Activated gamma-delta T cell treated with Interleukin-2 at 50 U/mL for 16 hours (primary cell): ENCODE measurements around the gene RBM19.

Source experiments
- DNase-seq: peaks from one replicate; pipeline ENCODE4 v3.0.0-alpha.2; 2020

The RBM19 gene

GRCh38 chr12:113877607-113878006 lies 88.5 kb downstream of the RBM19 start:
- no peak for DNase-seq

DNA sequence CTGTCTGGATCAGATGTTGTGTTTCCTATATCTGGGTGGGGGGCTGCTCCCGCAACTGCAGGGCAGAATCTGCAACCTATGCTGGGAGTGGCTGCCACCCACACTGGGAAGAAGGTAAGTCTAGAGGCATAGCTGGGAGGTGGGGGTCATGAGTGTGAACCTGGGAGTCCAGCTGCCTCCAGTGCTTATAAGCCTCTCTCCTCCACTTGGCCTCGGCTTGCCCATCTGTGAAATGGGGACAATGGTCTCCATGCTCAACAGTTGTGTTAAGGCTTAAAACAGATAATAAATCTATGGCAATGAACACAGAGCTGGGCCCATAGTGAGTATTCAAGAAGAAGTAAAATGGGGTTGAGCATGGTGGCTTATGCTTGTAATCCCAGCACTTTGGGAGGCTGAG lies 90.0 kb downstream of the RBM19 start:
- no peak for DNase-seq

DNA sequence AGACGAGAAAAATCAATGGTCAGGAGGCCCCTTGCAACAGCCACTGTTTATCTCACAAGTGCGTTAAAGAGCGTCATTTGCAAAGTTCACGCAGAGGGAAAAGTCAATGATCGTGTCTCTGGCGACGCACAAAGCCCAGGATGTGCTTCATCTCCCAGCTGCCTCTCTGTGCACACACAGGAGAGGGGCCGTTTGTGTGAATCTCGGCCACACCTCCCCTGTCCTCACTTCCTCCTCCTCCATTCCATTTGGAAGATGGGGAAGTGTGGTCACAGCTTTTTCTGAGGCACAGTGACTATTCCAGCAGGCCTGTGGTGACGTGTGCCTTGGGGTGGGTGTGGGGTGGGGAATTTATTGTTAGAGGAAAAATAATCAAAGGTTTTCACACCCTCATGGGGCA lies 90.4 kb downstream of the RBM19 start:
- DNase-seq = no peak

- no peak for DNase-seq
Observed at GRCh38 chr12:113874999-113875561, 91.0 kb downstream of the RBM19 start.

DNA sequence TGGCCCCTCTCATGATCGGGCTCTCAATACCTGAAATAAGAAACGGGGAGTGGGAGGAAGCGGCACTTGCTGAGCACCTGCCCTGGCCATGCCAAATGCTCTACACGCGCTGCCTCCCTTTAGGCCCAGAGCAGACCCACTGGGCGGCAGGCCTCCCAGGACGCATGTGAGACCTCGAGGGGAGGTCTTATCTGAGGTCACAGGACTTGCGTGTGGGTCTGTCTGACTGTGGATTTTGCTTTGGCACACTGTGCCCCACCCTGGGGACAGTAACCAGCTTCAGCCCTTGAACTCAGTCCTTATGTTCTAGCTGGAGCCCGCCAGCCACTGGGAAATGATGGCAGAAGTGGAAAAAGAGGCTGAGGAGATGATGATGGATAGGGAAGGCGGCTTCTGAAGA lies 91.8 kb downstream of the RBM19 start:
- DNase-seq = no peak

- DNase-seq = no peak
Observed at GRCh38 chr12:113873740-113874139, 92.4 kb downstream of the RBM19 start.

DNA sequence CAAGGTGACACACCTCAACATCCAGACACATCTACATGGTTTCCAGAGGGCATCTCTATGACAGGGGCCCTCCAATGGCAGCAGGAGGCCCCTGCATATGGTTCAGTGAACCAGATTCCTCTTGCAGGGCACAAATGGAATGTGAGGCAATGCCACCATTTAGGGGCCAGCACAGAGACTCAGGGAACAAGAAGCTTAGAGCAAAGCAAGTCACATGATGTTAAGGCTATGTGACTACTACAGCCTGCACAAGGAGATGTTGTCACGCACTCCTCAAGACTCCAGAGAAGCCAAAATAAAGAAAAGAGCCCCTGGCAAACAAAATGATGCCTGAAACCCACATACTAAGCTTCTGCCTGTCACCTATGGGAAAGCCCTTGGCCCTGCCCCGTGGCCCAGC lies 95.2 kb downstream of the RBM19 start:
- DNase-seq = no peak

DNA sequence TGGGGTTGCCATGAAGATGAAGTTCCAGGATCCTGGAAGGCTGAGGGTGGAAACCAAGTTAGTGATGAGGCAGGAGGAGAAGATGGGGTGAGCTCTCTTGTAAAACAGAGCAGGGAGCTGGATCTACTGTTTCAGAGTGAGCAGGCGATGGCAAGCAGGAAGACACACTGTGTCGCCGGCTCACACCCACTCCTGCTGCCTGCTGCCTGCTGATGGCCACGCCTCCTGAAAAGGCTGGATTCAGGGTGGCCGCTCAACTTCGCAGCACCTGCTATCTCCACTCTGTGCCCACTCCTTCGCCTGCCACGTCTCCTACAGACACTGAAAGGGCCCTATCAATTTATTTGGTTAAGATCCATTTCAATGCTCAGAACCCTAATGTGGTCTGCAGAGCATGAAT lies 96.1 kb downstream of the RBM19 start:
- DNase-seq = no peak

DNA sequence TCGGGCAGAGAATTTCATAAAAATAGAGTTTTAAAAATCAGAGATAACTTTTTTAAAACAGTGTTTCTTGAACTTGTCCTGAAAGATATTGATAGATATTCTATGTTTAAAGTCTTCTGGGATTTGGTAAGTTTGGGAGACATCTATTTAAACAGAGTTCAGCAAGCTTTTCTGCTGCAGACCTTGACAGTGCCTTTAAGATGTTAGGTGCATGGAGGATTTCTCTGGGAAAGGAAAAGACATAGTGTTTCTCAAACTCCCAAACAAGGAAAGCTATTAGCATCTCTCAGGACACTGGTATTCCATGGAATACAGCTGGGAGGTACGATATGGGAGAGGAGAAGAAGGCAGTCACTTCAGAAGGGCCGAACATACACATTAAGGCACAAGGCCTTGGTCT lies 97.8 kb downstream of the RBM19 start:
- DNase-seq = no peak

DNA sequence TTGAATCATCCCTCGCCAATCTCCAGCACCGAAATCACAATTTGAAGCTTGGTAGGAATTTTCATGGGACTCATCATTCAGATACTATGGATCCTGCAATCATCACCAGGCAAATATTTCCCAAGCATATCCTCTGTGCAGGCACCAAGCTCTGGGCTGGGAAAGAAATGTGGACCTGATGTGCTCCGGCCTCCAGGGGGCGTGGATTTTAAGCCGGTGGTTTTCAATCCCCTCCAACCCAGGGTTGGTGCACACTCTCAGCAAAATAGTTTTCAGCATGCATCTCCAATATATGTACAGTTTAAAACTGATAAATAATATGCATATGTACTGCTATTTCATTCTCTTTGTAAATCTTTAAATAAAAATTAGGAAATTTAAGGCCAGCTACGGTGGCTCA lies 98.9 kb downstream of the RBM19 start:
- no peak for DNase-seq

DNA sequence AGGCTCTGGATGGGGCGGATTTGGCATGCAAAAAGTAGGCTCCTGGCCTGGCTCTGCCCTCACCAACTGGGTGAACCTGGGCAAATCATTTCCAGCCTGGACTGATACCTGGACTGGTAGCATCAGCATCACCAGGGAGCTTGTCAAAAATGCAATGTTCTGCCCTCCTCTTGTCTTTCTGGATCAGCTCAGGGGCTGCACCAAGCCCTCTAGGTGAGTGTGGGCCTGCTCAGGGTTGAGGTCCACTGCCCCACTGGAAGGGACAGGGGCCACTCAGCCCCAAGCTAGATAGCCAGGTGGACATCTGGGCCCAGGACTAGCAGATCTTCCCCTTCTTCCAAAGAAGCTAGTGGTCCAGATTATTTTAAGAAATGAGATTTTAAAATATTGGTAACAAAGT lies 99.6 kb downstream of the RBM19 start:
- DNase-seq = no peak

- no peak for DNase-seq
Observed at GRCh38 chr12:113863455-113863845, 102.7 kb downstream of the RBM19 start.

DNA sequence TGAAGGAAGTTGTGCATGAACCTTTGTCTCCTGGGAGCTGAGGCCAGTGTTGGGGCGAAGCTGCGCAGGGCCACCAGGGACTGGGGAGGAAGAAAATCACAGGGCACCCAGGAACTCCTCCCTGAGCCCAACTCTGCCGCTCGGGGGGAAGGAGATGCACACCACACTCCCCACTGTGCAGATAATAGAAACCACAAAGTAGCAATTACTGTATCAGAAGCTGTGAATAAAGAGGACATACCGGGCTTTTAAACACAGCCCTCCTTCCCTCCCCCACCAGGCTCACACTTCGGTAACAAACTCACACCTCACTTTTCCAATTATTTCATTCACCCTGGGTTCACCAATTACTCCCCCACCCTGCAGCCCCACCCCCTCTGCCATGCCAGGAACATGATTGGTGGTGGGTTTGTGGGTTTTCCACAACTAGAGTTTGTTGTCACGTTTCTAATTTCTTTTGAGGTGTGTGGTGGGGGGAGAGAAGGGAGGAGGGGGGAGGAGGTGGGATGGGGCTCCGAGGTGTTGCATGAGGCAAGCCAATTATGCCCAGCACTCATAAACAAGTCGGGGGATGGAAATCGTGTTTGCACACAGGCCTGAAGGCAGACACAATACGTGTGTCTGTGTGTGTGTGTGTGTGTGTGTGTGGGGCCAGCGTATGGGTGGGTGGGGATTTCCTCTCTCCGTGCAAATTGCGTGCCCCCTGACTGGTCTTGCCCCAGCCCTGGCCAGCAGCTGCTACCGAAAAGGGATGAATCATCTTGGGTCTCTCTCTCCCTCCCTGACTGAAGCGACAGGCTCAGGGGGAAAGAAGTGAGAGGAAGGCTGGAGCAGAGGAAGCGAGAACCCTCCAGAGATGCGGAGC lies 103.3 kb downstream of the RBM19 start:
- no peak for DNase-seq

GRCh38 chr12:113861708-113862312 lies 104.3 kb downstream of the RBM19 start:
- no peak for DNase-seq

DNA sequence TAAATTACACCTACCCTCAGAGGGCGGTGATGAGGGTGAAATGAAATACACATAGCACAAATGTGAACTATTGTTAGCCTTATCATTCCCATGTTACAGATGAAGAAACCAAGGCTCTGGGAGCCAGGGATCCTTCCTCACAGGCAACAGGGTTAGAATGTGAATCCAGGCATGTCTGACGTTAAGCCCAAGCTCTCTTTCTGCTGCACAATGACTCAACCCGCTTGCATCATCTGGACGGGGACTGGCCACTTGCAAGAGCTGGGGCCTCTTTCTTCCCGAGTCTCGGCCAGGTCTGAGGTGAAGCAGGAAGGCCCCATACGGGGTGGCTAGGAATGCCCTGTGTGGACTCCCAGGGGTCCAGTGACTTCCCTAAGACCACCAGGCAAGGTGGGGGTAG lies 105.2 kb downstream of the RBM19 start:
- DNase-seq = no peak

GRCh38 chr12:113860059-113860820 lies 105.9 kb downstream of the RBM19 start:
- no peak for DNase-seq

DNA sequence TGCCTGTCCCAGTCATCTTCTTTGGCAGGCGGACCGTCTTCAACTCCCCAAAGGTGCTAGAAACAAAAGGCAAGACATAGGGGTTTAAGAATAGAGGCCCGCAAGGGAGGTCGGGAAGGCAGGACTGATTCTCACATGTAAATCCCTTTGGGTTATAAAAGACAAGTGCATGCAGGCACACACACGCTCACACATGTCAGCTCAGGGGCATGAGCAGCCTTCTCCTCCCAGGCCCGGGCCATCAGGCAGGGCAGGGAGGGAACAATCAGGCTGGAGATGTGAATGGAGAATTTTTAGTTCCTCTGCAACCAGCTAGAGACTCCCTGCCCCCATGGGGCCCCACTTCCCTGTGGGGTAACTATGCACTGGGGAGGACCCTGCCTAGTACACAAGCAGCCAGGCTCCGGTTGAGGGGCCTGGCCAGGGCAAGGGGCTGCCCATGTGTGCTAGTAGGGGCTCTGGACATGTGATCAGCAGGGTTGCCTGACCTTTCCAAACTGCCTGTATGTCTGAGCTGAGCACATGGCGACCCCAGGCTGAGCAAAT lies 107.2 kb downstream of the RBM19 start:
- DNase-seq = no peak

DNA sequence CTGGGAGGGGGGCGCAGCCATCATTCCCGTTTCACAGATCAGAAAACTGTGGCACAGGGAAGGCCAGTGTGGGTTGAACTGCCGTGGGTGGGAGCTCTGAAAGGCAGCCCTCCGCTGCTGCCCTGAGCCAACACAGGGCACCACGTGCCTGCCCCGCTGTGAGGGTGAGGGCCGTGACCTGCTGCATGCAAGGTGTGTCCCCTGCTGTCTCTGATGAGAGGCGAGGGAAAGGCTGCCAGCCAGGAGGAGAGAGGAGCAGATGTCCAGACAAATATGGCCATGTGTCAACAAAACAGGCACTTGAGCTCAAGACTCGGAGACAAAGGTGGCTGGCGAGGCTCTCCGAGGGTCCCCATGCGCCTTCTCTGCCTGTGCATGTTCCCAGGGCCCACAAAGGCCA lies 108.8 kb downstream of the RBM19 start:
- no peak for DNase-seq

DNA sequence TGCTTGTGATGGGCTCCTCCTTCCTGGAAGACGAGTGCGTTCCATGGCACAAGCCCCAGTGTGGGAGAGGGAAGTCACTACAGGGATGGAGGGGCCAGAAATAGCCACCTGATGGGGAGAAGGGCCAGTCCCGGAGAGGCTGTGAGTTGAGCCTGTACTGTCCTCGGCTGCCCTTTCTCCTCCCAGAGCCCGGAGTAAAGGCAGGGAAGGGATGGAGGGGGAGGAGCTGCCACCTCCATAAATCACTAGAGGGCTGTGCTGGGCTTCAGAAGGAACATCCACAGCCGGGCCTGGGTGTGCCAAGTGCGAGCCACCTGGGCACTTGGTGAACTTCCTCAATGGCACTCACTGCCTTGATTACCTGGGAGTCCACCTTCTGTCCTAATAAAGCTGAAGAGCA lies 110.1 kb downstream of the RBM19 start:
- DNase-seq = no peak

GRCh38 chr12:113854385-113855142 lies 111.6 kb downstream of the RBM19 start:
- DNase-seq = no peak

DNA sequence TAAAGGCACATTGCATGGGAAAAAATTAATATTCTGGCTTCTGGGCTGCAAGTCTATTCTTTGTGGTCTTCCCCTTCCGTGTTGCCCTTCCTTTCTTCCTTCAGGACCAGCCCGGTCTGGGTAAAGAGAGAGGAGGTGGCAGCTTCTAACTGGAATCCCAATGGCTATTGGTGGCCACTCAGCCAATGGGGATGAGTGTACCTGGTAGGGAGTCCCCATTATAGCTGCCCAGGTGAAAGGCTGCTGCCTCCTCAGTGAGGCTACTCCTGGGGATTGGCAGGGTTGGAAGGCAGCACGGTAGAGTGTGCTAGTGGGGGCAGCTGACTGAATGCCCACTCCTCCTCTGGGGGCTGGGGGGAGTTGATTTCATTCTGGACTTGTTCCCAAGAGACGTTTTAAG lies 112.6 kb downstream of the RBM19 start:
- DNase-seq = no peak

GRCh38 chr12:113852695-113853490 lies 113.2 kb downstream of the RBM19 start:
- no peak for DNase-seq
